RWPE1 (cell line): ENCODE results near the gene IL21R.

Source experiments
- CTCF ChIA-PET: fragments of 350-600 bp; sonication (Branson Sonifier 250); formaldehyde crosslinking; extraction: SDS; loops from one replicate; lab custom pipeline; 2021; lab: Yijun Ruan, JAX
- POLR2A ChIA-PET: fragments of 400-600 bp; formaldehyde crosslinking; extraction: SDS; loops from one replicate; lab custom pipeline; 2020; ENCODE audit warnings: antibody characterized with exemption; ENCODE audit not compliant: low non-redundant PET; lab: Yijun Ruan, JAX
- DNase-seq: peaks from one replicate; pipeline ENCODE4 v3.0.0; 2012; ENCODE audit warnings: low spot score
- H3K27ac ChIP-seq: fragments of 450-650 bp; 2 replicates; pipeline ENCODE4 v1.5.1; 2017
- CTCF ChIP-seq: fragments of 450-650 bp; conservative IDR thresholded peaks from 2 replicates; pipeline ENCODE4 v1.5.1; 2017; ENCODE audit warnings: low read depth, mild to moderate bottlenecking

The IL21R gene

GRCh38 chr16:27410761-27411160, 8.8 kb downstream of the IL21R start:
- H3K27ac ChIP-seq: no peak overlapping the region
- ChIA-PET POLR2A (no interaction called here), CTCF (interaction anchor here (0.6 kb wide), 1 partner anchor 114 kb away, joined by 4 read pairs; no protein-coding TSS in a partner anchor)
- TF ChIP-seq CTCF: no peak
- DNase-seq: no peak

GRCh38 chr16:27413956-27414355, 12.0 kb downstream of the IL21R start:
- ChIA-PET CTCF (no interaction called here), POLR2A (no interaction called here)
- no peak for DNase-seq
- no peak for TF ChIP-seq CTCF
- no peak overlapping the region for H3K27ac ChIP-seq

GRCh38 chr16:27414788-27415431, 12.9 kb downstream of the IL21R start:
- no peak overlapping the region for H3K27ac ChIP-seq
- POLR2A ChIA-PET: no interaction called here
- no peak for DNase-seq
- CTCF ChIA-PET: no interaction called here
- TF ChIP-seq CTCF: no peak

GRCh38 chr16:27417047-27417671, 15.2 kb downstream of the IL21R start:
- DNase-seq: no peak
- CTCF ChIA-PET: interaction anchor here (0.6 kb wide), 1 partner anchor 24 kb away, joined by 4 read pairs; no protein-coding TSS in a partner anchor
- H3K27ac ChIP-seq: no peak overlapping the region
- TF ChIP-seq CTCF: no peak
- POLR2A ChIA-PET: no interaction called here

- no peak for DNase-seq
- POLR2A ChIA-PET: no interaction called here
These were observed 20.2 kb downstream of the IL21R start for GRCh38 chr16:27421961-27422740.

More at GRCh38 chr16:27421961-27422740, 20.2 kb downstream of the IL21R start:
- no peak for TF ChIP-seq CTCF
- CTCF ChIA-PET: interaction anchor here (0.7 kb wide), 1 partner anchor 192 kb away, joined by 4 read pairs; no protein-coding TSS in a partner anchor
- no peak overlapping the region for H3K27ac ChIP-seq
